Measurements from ENCODE around the gene CTSD.

The CTSD gene

DNA sequence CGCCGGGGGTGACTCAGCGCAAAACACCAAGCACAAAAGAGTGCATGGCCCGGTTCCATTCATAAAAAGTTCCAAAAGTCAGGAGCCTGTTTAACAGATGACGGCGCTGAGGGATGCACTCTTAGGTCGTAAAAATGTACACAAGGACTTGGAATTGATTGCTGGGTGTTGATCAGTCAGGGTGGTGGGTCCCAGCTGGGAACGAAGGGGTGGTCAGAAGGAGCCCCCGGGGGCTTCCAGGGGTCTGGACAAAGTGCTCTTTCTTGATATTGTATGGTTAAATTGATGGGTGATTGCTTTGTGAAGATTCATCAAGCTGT, 34.1 kb downstream of the CTSD start:
- DNase-seq (ENCODE audit: low read depth in 2 of 2) = peak in 1 of 2 experiments; percentile 6

DNA sequence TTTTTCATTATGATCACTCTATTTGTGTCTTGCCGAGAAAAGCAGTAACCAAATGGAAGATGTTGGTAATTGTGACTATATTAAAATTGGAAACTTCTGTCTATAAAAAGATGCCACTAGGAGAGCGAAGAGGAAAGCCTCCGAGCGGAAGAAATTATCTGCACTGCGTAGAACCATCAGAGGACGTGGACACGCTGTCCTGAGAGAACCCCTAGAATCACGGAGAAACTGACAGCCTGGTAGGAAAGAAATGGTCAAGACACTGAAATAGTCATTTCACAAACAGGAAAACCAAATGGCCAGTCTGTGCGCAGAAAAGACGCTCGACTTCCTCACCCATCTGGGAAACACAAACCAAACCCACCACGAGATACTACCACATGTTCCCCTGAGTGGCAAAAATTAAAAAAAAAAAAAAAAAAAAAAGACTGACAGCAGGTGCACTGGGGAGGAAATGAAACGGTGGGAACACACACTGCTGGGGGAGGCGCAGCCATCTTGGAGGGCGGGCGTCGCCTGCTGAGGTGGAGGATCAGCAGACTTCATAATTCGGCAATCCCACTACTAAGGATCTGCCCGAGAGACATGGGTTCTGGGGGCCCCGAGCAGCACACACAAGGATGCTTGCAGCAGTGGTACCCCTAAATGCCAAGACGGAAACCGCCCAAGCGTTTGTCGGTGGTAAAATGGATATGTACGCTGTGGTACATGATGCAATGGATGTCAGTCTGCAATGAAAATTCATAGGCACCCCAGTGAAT, 34.6 kb downstream of the CTSD start:
- DNase-seq (ENCODE audit: low read depth in 2 of 2) = no peak

DNA sequence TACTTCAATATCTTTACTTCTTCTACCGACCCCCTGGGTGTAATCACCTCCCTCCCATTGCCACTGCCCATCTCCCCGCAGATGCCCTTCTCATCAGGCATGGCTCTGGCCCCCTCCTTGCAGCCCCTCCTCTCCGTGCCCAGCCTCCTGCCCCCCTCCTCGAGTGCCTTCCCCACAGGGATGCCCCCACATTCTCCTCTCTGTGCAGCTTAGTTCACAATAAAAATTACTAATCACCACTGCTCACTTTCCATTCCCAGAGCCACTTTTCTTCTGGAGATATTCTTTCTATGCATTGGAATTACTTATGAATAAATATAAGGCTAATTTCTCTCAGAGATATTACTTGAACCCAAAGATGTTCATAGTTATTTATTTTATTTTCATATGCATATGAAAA, 35.4 kb downstream of the CTSD start:
- no peak for DNase-seq (ENCODE audit: low read depth in 2 of 2)

DNA sequence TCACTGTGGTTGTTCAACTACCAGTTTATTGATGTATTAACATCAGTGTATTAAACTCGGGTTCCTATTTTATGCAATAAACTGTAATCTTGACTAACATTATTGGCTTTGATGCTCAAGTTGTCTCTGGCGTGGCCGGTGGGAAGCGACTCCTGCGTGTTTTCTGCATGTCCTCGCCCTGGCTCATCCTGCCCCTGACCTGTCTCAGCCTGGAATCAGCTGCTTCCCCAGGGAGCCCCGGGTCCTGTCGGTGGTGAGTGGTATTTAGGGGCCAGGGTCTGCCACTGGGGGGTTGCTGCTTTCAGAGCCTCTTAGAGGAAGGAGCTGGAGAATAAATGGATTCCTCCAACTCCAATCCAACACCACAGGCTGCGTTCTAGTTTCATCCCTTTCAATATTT, 35.9 kb downstream of the CTSD start:
- no peak for DNase-seq (ENCODE audit: low read depth in 2 of 2)

DNA sequence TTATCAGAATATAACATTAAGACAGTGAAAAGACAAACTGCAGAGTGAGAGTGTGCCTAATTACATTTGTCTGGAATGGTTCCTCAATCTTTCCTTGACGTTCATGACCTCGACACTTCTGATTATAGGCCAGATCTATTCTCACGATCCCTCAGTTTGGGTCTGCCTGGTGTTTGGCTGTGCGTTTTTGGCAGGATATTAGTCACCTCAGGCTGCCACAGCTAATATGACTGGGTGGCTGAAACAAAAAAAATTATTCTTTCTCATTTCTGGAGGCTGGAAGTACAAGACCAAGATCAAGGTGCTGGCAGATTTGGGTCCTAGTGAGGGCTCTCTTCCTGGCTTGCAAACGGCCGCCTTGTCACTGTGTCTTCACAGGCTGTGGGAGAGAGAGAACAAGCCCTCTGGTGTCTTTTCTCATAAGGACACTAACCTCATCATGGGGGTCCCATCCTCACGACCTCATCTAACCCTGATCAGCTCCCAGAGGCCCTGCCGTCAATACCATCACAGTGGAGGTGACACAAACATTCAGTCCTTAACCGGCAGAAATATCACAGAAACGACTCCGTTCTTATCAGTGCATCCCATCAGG, 36.5 kb downstream of the CTSD start:
- no peak for DNase-seq (ENCODE audit: low read depth in 2 of 2)

DNA sequence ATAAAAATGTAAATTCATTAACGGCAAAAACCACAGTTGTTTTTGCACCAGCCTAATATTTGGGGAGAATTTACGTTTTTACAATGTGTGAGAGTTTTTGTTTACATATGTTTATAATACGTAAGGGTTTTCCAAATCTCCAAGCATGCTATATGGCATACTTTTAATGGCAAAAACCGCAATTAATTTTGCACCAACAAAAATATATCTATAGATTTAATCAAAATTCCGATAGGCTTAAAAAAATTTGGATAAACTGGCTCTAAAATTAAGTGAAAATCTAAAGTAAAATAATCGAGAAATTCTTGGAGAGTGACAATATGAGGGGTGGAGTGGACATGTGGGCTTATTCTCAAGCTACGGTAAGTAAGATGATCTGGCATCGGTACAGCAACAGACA, 43.9 kb downstream of the CTSD start:
- DNase-seq (ENCODE audit: low read depth in 2 of 2) = no peak

DNA sequence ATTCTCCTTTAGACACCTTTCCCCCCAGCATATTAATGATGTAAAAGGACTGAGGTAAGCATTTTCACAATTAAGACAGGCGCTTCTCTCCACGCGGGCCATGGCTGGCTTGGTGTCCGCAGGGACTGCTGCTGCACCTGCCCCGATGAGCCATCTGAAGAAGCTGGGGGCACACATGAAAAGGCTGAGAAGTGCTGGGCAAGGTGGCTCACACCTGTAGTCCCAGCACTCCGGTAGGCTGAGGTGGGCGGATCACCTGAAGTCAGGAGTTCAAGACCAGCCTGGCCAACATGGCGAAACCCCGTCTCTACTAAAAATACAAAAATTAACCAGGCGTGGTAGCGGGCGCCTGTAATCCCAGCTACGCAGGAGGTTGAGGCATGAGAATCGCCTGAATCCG, 45.4 kb downstream of the CTSD start:
- no peak for DNase-seq (ENCODE audit: low read depth in 2 of 2)

DNA sequence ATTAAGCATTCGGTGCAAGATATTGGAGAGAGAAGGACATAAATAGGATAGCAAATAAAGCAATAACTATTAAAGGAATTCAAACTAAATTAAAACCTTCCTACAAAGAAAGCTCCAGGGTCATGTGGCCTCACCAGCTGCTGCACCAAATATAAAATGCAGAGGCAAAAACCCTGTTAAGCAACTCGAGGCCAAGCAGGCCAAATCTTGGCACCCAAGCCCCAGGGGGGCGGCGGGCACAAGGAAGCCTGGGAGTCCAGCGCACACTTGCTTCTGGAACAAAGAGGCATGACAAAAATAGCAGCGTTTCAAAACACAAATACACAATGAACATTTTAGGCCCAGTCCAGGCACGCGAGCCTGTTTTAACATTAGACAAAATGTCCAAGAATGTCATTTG, 46.0 kb downstream of the CTSD start:
- DNase-seq (ENCODE audit: low read depth in 2 of 2) = no peak

DNA sequence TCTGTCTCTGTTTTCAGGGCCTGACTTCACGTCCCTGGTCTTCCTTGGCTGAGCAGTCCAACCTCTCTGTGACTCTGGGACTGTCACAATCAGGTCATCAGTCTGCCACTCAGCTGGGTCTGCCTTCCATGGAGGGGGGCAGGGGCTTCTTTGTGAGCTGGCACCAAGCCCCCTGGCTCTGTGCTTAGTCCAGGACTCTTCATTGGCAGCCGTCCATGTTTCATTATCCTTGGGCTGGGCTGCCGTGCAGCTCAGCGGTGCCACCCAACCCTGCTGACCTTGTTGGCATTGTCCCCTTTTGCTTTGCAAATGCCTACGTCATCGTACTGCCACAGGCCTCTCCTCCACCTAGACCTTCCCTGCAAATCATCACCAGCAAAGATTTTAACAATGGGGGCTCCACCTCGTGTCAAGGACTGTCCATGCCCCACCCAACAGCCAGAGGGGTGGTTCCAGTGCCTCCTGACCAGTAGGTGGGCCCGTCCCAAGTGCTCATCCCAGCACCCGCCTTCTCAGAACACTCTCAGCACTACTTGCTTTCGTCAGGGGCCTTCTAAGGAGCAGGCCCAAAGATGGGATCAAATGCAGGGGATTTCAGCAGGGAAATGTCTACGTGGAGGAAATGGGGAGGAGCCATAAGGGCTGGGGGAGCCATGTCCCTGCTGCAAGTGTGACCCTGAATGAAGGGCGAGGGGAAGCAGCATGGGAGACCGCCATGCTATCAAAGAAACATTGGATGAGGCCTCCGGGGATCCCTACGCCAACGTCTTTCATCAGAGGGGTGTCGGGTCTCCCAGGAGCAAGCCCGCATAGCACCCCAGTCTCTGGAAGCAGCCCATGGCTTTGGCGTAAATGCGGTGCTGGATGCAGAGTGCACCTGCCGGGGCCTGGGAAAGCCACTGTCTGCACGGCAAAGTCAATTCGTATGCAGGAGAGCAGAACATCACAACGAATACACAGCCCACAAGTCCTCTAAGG, 48.5 kb downstream of the CTSD start:
- no peak for DNase-seq (ENCODE audit: low read depth in 2 of 2)

DNA sequence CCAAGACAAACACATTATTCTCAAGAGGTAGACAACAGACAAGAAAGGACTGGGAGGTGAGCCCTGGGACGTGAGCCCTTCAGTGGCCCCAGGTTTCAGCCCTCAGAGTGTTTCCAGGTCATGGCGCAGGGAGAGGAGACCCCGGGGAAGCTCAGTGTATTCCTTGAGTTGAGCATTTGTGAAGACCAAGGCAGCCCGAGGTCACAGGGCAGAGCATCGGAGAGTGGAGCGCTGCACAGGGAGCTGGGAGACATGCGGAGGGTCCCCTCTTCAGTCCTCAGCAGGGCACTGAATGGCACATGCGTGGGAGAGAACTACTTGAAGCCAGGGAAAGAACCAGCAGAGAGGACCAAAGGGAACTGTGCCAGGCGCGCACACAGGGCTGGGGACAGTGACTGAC, 55.0 kb downstream of the CTSD start:
- DNase-seq (ENCODE audit: low read depth in 2 of 2) = no peak

DNA sequence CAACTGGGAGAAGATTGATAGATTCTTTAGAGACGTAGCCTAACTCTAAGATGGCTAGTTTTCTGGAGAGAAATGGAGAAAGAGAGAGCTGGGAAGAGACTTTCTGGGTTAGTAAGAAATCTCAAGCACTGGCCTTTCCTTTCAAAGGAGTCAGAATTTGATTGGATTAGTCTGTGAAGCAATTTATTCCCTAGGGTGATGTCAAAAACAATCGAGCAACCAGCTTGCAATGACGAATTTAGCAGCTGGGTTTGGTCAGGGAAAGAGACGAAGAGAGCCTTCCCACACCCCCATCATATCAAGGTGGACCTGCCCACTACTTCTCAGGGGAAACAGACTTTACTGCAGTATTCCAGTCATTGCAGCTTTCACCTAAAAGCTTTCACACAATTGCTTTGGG, 56.0 kb downstream of the CTSD start:
- DNase-seq (ENCODE audit: low read depth in 2 of 2) = no peak

DNA sequence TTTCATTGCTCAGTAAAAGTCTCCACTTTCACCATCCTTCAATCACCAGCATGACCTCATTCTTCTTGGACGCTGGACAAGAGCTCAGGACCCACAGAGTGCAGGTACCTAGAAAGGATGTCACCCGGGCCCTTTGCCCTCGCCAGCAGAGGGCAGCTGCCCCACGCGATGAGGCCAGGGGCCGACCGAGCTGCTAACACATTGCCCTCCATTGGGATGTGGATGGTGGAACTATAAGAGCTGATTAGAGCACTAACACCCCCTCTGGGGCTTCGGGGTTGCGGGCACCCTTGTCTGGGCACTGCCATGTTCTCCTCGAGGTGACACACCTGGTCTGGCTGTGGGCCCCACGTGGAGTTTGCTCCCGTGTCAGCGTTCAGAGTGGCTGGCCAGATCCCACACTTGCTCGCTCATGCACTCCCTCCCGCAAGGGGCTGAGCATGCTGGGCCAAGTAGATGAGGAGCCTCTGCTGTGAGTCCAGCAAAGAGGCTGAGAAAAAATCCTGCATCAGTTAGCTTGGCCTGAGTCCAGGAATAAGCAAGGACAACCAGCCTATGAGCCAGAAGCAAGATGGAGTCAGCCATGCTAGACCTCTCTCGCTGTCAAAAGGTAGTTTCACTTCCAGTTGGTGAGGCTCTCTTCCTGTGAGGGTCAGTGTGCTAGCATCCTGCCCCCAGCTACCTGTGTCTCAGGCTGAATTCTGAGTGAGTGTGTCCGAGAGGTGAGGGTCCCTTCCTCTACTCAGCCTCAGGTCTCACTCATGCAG, 56.9 kb downstream of the CTSD start:
- no peak for DNase-seq (ENCODE audit: low read depth in 2 of 2)

DNA sequence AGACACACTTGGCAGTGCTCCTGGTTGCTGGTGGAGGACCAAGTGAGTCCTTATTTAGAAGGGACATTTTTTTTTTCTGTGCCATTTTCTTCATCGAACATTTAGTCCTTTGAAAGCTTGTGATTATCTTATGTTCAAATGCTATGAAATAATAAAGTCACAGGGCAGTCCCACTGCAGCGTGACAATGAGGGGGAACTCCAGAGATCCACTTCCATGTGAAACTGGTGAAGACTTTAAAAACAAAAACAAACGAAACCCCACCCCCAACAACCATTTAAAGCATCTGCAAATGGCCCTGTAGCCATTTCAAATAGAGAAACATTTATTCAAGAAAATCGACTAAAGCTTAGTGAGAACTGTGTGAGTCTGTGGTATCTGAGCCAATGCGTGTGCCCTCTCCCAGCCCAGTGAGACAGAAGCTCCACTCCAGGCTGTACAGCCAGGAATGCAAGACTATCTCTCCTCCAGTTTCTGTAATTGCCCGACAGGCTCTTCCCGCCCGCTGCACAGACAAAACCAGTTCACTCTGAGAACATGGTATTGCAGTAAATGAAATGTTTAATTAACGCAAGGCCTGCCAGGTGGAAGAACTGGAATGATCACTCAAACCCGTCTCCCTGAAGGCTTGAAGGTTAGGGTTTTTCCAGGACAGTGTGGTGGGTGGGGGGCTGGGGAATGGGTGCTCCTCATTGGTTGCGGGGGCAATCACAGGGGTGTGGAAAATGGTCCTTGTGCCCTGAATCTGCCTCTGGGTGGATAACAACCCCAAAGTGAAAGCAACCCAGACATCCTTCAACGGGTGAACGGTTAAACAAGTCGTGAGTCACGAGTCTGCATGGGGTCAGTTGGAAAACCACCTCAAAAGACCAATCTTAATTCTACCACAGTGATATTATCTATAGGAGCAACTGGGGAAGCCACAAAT, 58.3 kb downstream of the CTSD start:
- DNase-seq (ENCODE audit: low read depth in 2 of 2) = no peak

DNA sequence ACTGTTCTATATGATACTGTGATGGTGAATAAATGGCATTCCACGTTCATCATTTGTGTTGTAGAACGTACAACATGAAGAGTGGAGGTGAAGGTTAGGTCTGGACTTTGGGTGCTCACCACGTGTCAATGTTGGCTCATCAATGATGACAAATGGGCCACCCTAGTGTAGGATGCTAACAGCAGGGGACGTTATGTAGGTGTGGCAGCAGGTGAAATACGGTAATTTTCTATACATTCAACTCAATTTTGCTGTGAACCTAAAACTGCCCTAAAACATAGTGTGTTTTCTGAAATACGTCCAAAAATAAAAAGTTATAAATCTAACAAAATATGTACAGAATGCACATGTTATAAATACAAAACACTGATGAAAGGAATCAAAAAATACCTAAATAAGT, 60.6 kb downstream of the CTSD start:
- DNase-seq (ENCODE audit: low read depth in 2 of 2) = no peak

All from fibroblast of skin of left quadriceps (primary cell).